ENCODE measurements around the gene SFSWAP. TPM values are rescaled to one million over a fixed set of nuclear protein-coding genes. Genes with fewer than 3 reads are reported as not detected.

Gene SFSWAP
- total and polyA plus RNA-seq, 2 of the 13 experiments (the other 11 are each of a cell fraction or from before 2014, with no cell fraction given) = 17.1 to 27.7 TPM

DNA sequence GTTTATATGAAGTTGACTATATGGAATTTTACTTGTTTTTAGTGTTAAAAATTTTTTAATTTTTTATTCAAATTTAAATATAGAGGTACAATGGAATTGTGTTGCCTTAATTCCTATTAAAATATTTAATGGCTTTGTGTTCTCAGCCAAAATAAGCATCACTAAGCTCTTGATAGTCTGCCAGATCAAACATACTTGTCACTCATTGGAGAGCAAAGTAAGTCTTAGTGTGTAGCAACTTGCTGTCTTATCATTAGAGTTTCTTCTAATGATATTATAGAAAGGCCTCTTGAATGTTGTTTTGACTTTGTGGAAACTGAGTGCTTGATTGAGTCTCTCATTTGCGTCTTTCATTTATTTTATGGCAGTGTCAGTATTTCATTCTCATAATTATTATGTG, 10.7 kb downstream of the SFSWAP start:
- ChIA-PET POLR2A (no interaction called here), CTCF (ENCODE audit: low intra/inter-chr PET ratio, low total read pairs) (no interaction called here)
- BruUV-seq (replicated peaks) = no TSS peak
- Histone ChIP-seq H3K27ac (ENCODE audit: extremely low read length, insufficient read depth, low read length) (no peak overlapping the region), H3K79me2 (ENCODE audit: insufficient read depth, low read length) (peaks cover 5% of the 10 kb centered on the region), H3K9me3 (ENCODE audit: low read length) (no peaks in the 10 kb centered on the region), H3K4me3 (replicated peaks in 1 of 3; ENCODE audit: insufficient read depth in 1 of 3, low read depth in 2 of 3, low read length in 3 of 3) (no peak overlapping the region), H3K36me3 (replicated peaks in 1 of 2; ENCODE audit: control insufficient read depth in 1 of 2, insufficient read depth in 2 of 2, low read length in 2 of 2) (peaks cover 17 to 81% of the 10 kb centered on the region in 2 experiments), H3K9ac (ENCODE audit: insufficient read depth, low read depth, low read length) (no peak overlapping the region), H4K20me1 (ENCODE audit: insufficient read depth, low read length) (no peaks in the 10 kb centered on the region), H2AFZ (ENCODE audit: low read length) (no peak overlapping the region), H3K4me1 (ENCODE audit: insufficient read depth, low read length) (no peaks in the 10 kb centered on the region), H3K4me2 (ENCODE audit: low read depth, low read length) (no peak overlapping the region), H3K27me3 (ENCODE audit: control insufficient read depth in 1 of 2, insufficient read depth in 2 of 2, low read length in 2 of 2) (no peaks in the 10 kb centered on the region)
- WGBS (ENCODE audit: low lambda C conversion rate) = 100% methylated on average over 1 of the region's 1 CpG
- no peak for ATAC-seq
- intact Hi-C loops (cut with micrococcal nuclease; ENCODE audit: unreplicated experiment) = no loop called here
- FAIRE-seq = no peak
- in situ Hi-C loops (cut with HindIII; ENCODE audit: extremely low pct_ligation_motif_present, low pct_unique_long_range_greater_than_20kb) = no loop called here
- TF ChIP-seq MEF2D (CRISPR knock-in tag; IDR thresholded peaks at IDR 0.05) (no peak), IRX3 (CRISPR knock-in tag; IDR thresholded peaks at IDR 0.05; ENCODE audit: borderline replicate concordance, low read depth) (no peak), MBNL3 (CRISPR knock-in tag; conservative IDR thresholded peaks at IDR 0.05) (no peak), ZNF703 (CRISPR knock-in tag; IDR thresholded peaks at IDR 0.05; ENCODE audit: borderline replicate concordance) (no peak), HNRNPLL (IDR thresholded peaks at IDR 0.05; ENCODE audit: low read depth, low read length, poor library complexity, severe bottlenecking) (no peak), ZKSCAN1 (IDR thresholded peaks at IDR 0.05; ENCODE audit: low read length) (no peak), ZMAT3 (CRISPR knock-in tag; conservative IDR thresholded peaks at IDR 0.05) (no peak), ZNF747 (CRISPR knock-in tag; IDR thresholded peaks at IDR 0.05; ENCODE audit: borderline replicate concordance) (no peak), ETV5 (CRISPR knock-in tag; IDR thresholded peaks at IDR 0.05; ENCODE audit: borderline replicate concordance) (no peak), ZC3H4 (CRISPR knock-in tag; IDR thresholded peaks at IDR 0.05; ENCODE audit: borderline replicate concordance) (no peak), ZNF614 (CRISPR knock-in tag; IDR thresholded peaks at IDR 0.05; ENCODE audit: borderline replicate concordance) (no peak), SIX1 (CRISPR knock-in tag; IDR thresholded peaks at IDR 0.05; ENCODE audit: borderline replicate concordance) (no peak), MZF1 (CRISPR knock-in tag; IDR thresholded peaks at IDR 0.05; ENCODE audit: borderline replicate concordance) (no peak), ZBTB21 (CRISPR knock-in tag; IDR thresholded peaks at IDR 0.05) (no peak), ZNF749 (CRISPR knock-in tag; IDR thresholded peaks at IDR 0.05; ENCODE audit: borderline replicate concordance) (no peak), ZBTB1 (CRISPR knock-in tag; IDR thresholded peaks at IDR 0.05; ENCODE audit: borderline replicate concordance) (no peak), ZNF589 (CRISPR knock-in tag; conservative IDR thresholded peaks at IDR 0.05) (no peak)
- TF ChIP-seq, protein P1, sequence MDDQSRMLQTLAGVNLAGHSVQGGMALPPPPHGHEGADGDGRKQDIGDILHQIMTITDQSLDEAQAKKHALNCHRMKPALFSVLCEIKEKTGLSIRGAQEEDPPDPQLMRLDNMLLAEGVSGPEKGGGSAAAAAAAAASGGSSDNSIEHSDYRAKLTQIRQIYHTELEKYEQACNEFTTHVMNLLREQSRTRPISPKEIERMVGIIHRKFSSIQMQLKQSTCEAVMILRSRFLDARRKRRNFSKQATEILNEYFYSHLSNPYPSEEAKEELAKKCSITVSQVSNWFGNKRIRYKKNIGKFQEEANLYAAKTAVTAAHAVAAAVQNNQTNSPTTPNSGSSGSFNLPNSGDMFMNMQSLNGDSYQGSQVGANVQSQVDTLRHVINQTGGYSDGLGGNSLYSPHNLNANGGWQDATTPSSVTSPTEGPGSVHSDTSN (CRISPR knock-in tag; IDR thresholded peaks at IDR 0.05; ENCODE audit: borderline replicate concordance) = no peak
- no peak for DNase-seq (ENCODE audit: low spot score)
